SK-MEL-5 (cell line): Measurements from ENCODE around the gene TYW5. TPM values are rescaled to one million over a fixed set of nuclear protein-coding genes. Genes with fewer than 3 reads are reported as not detected.
A peak's percentile ranks its signal among the peaks of the same experiment; 100 is the strongest.

Experiments
- DNase-seq: peaks from one replicate; pipeline ENCODE4 v3.0.0-alpha.2; 2016; ENCODE audit warnings: low read depth, low spot score
- in situ Hi-C: cut with HindIII; loops from 2 replicates; pipeline ENCODE4 v1.10.0; 2016; ENCODE audit warnings: low sequenced_read_pairs, high pct_unique_total_duplicates, low pct_unique_long_range_greater_than_20kb
- total RNA-seq: library from RNA; depleted of rRNA; stranded (reverse); fragments of >200 nt; shearing (Covaris generic); gene quantifications from 2 replicates; pipeline ENCODE4 v1.2.3, GENCODE V29; 2014

Gene TYW5
- total RNA-seq, 1 experiment from 2014 or later = 15.8 TPM

- peak; percentile 79 for DNase-seq
- in situ Hi-C loops = no loop called here
Measured at GRCh38 chr2:199979832-199980628, 24.7 kb upstream of the TYW5 start.

GRCh38 chr2:199979398-199979797, 24.1 kb upstream of the TYW5 start:
- no peak for DNase-seq
- in situ Hi-C loops = no loop called here

- DNase-seq = no peak
- in situ Hi-C loops = no loop called here
Measured at GRCh38 chr2:199977984-199978415, 22.7 kb upstream of the TYW5 start.

- no peak for DNase-seq
- in situ Hi-C loops = no loop called here
Measured at GRCh38 chr2:199975273-199975895, 20.1 kb upstream of the TYW5 start.

GRCh38 chr2:199973703-199974102, 18.4 kb upstream of the TYW5 start:
- in situ Hi-C loops = no loop called here
- peak; percentile 54 for DNase-seq

- in situ Hi-C loops = no loop called here
- no peak for DNase-seq
Measured at GRCh38 chr2:199972088-199972626, 16.9 kb upstream of the TYW5 start.

GRCh38 chr2:199968126-199968525, 12.8 kb upstream of the TYW5 start:
- in situ Hi-C loops = no loop called here
- DNase-seq = no peak

DNA sequence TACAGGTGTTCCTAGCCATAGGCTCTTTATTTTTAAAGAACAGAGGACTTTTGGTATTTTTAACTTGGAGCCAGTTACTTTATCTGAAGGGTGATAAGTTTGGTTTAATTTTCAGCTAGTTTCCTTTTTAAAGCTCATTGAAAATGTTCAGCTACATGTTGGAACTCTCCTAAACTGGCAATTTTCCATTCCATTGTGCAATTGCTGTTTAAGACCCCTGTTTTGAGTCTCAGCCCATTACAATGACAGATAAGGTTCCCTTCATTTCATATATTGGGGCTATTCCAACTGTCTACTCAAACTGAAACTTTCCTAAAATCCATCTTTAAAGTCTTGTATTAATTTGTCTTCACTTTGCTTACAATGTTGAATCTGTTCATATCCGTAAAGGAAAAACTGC, 11.7 kb upstream of the TYW5 start:
- in situ Hi-C loops = no loop called here
- no peak for DNase-seq

DNA sequence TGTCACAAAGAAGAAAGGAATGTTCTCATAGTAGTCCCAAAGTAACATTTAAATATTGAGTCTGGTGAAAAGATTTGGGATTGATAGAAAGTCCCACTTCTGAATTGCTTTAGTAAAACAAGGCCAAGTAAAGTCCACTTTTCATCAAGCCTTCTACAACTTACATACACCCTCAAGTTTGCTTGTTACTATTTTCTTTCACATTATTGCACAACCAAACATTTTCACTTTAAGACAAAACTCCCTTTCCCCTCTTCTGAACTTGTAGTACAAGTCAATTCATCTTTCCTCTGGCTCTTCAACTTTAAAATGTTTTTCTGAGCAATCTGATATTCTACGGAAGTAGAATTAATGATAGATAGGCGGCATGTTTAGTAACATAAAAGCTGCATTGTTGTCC, 11.1 kb upstream of the TYW5 start:
- in situ Hi-C loops = no loop called here
- no peak for DNase-seq

DNA sequence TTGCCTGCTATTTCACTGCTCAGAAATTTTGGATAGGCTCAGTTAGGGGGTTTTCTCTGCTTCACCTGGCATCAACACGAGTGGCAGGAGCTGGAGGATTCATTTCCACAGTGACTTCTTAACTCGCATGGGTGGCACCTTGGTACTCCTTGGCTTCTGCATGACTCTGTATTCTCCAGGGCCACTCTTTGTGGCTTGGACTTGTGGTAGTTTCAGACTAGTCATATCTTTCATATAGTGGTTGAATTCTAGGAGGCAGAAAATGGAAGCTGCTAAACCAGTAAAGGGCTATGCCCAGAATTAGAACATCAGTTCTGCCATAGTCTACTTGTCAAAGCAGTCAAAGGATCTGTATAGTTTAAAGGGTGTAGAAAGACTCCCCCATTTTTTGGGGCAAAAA, 6.9 kb upstream of the TYW5 start:
- in situ Hi-C loops = no loop called here

DNA sequence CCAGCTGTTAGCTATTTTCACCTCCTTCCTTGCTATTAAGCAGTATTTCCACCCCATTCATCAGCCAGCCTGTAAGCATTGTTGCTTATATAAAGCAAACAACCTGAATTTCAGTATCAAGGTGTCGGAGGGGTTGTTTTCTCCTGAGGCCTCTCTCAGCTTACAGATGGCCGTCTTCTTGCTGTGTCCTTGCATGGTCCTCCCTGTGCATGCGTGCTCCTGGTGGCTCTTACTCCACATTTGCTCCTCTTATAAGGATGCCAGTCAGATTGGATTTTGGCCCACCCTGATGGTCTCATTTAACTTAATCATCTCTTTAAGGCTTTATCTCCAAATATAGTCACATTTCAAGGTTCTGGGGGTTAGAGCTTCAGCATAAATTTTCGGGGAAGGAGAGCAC, 2.7 kb upstream of the TYW5 start:
- in situ Hi-C loops = no loop called here
- DNase-seq = no peak

More for the DNA sequence above, 6.9 kb upstream of the TYW5 start:
- no peak for DNase-seq

DNA sequence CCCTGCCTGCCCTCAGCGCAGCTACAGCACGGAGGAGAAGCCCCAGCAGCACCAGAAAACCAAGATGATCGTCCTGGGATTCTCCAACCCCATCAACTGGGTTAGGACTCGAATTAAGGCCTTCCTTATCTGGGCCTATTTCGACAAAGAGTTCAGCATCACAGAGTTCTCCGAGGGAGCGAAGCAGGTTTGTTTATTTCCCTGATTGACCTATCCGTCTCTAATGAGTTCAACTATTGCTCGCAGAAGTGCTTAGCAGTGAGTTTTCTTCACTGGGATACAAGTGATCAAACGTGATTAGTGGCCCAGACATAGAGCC, 730 bp upstream of the TYW5 start:
- in situ Hi-C loops = no loop called here
- DNase-seq = no peak

GRCh38 chr2:199955007-199955338, 318 bp downstream of the TYW5 start:
- peak; percentile 58 for DNase-seq
- in situ Hi-C loops = no loop called here

GRCh38 chr2:199951023-199951422, 4.3 kb downstream of the TYW5 start:
- in situ Hi-C loops = no loop called here
- DNase-seq = no peak

- DNase-seq = no peak
- in situ Hi-C loops = no loop called here
Measured at GRCh38 chr2:199950396-199950795, 4.9 kb downstream of the TYW5 start.

DNA sequence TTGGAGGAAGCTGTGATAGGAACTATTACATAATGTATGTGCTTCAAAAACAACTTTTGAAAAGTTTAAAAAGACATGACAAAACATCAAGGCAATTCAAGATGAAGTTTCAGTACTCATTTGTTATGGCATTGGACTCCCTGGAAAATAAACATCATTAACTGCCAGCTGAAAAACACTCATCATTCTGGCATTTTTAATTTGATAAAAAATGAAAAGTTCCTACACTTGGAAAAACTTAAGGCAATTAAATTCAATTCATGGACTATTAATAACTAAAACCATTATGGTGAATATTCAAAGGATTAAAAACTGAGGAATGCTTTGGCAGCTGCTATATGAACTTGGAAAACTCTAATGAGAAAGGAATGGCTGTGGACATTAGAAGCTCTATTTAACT, 8.5 kb downstream of the TYW5 start:
- in situ Hi-C loops = no loop called here
- no peak for DNase-seq

DNA sequence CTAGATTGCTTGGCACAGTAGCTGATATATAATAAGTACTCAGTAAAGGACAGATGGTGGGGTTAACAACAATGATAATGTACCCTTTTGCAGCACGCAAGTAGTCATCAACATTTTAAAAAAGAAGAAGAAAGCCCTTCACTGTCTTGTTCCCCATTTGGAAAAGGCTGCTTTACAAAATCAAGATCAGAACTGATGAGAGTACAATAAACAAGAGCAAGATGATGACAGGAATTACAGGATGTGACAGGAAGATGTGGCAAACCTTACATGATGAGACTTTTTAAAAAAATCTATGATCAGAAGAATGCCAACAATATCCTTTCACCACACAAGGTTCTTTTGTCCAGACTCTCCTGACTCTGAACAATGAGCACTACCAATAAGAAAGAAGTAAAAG, 9.1 kb downstream of the TYW5 start:
- in situ Hi-C loops = no loop called here
- DNase-seq = peak; percentile 82

DNA sequence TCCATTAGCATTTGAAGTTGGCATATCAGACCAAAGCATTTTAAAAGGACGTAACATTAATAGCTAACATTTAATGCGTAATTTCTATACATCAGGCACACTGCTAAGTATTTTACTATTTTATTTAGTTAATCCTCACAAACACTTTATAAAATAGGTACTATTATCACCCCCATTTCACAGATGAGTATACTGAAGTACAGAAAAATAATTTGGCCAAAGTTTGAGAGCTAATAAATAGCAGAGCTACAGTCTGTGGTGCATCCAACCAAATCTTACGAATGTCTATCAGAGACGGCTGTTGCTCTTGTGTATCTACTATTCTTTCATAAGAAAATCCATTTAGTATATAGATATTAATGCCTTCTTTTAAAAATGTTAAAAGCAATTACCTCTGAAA, 11.9 kb downstream of the TYW5 start:
- in situ Hi-C loops = no loop called here
- DNase-seq = no peak

- peak; percentile 66 for DNase-seq
- in situ Hi-C loops = no loop called here
Measured at GRCh38 chr2:199940373-199940772, 14.9 kb downstream of the TYW5 start.
